Adipocyte (in vitro differentiated cells): Measurements from ENCODE around the gene SURF1.

ENCODE experiments used
- DNase-seq: peaks from one replicate; pipeline ENCODE4 v3.0.0-alpha.2; 2015; ENCODE audit warnings: low read depth
- H3K27me3 ChIP-seq: replicated peaks from 2 replicates; pipeline ENCODE4 v1.7.0; 2013; ENCODE audit warnings: mild to moderate bottlenecking, low read length, moderate library complexity; ENCODE audit not compliant: control insufficient read depth, insufficient read depth
- H3K36me3 ChIP-seq: 2 replicates; pipeline ENCODE4 v1.7.0; 2013; ENCODE audit warnings: low read length, mild to moderate bottlenecking, moderate library complexity; ENCODE audit not compliant: control insufficient read depth, insufficient read depth, severe bottlenecking
- H3K4me1 ChIP-seq: 2 replicates; pipeline ENCODE4 v1.7.0; 2013; ENCODE audit warnings: mild to moderate bottlenecking, low read length, moderate library complexity; ENCODE audit not compliant: control insufficient read depth, insufficient read depth
- H3K4me3 ChIP-seq: 2 replicates; pipeline ENCODE4 v1.7.0; 2013; ENCODE audit warnings: mild to moderate bottlenecking, low read length, moderate library complexity
- H3K9ac ChIP-seq: 2 replicates; pipeline ENCODE4 v1.7.0; 2013; ENCODE audit warnings: mild to moderate bottlenecking, low read length, moderate library complexity
- H3K9me3 ChIP-seq: 2 replicates; pipeline ENCODE4 v1.7.0; 2013; ENCODE audit warnings: mild to moderate bottlenecking, low read length, moderate library complexity; ENCODE audit not compliant: control insufficient read depth

SURF1 gene

GRCh38 chr9:133360400-133361393 is 4.4 kb upstream of the SURF1 start:
- no peaks in the 10 kb centered on the region for H3K27me3 ChIP-seq
- H3K9ac ChIP-seq, result peak overlapping the region; percentile 30
- H3K36me3 ChIP-seq, result peaks cover 58% of the 10 kb centered on the region
- H3K4me3 ChIP-seq, result no peak overlapping the region
- H3K4me1 ChIP-seq, result peaks cover 27% of the 10 kb centered on the region
- no peak for DNase-seq
- no peaks in the 10 kb centered on the region for H3K9me3 ChIP-seq

- no peak for DNase-seq
- Histone ChIP-seq H3K4me1 (peaks cover 37% of the 10 kb centered on the region), H3K4me3 (no peak overlapping the region), H3K9ac (peak overlapping the region; percentile 41), H3K9me3 (no peaks in the 10 kb centered on the region), H3K36me3 (peaks cover 48% of the 10 kb centered on the region), H3K27me3 (no peaks in the 10 kb centered on the region)
Measured at GRCh38 chr9:133359399-133360175, 3.3 kb upstream of the SURF1 start.

GRCh38 chr9:133357656-133358055 is 1.4 kb upstream of the SURF1 start:
- Histone ChIP-seq H3K27me3 (no peaks in the 10 kb centered on the region), H3K9ac (peak overlapping the region; percentile 83), H3K4me3 (peak overlapping the region; percentile 82), H3K36me3 (peaks cover 47% of the 10 kb centered on the region), H3K4me1 (peaks cover 39% of the 10 kb centered on the region), H3K9me3 (no peaks in the 10 kb centered on the region)
- DNase-seq, result no peak

GRCh38 chr9:133355881-133356357 is 368 bp downstream of the SURF1 start:
- no peaks in the 10 kb centered on the region for H3K27me3 ChIP-seq
- H3K9me3 ChIP-seq, result no peaks in the 10 kb centered on the region
- DNase-seq, result peak; percentile 33
- H3K36me3 ChIP-seq, result peaks cover 47% of the 10 kb centered on the region
- H3K4me3 ChIP-seq, result peak overlapping the region; percentile 95
- H3K9ac ChIP-seq, result peak overlapping the region; percentile 91
- peaks cover 44% of the 10 kb centered on the region for H3K4me1 ChIP-seq

- Histone ChIP-seq H3K27me3 (no peaks in the 10 kb centered on the region), H3K9me3 (no peaks in the 10 kb centered on the region), H3K9ac (peak overlapping the region; percentile 91), H3K36me3 (peaks cover 47% of the 10 kb centered on the region), H3K4me3 (no peak overlapping the region), H3K4me1 (peaks cover 49% of the 10 kb centered on the region)
- no peak for DNase-seq
Measured at GRCh38 chr9:133354766-133355165, 1.5 kb downstream of the SURF1 start.

GRCh38 chr9:133353548-133353947 is 2.7 kb downstream of the SURF1 start:
- Histone ChIP-seq H3K36me3 (peaks cover 52% of the 10 kb centered on the region), H3K9me3 (no peaks in the 10 kb centered on the region), H3K27me3 (no peaks in the 10 kb centered on the region), H3K9ac (peak overlapping the region; percentile 38), H3K4me3 (no peak overlapping the region), H3K4me1 (peaks cover 49% of the 10 kb centered on the region)
- DNase-seq, result no peak

- H3K9me3 ChIP-seq, result no peaks in the 10 kb centered on the region
- DNase-seq, result no peak
- peaks cover 49% of the 10 kb centered on the region for H3K4me1 ChIP-seq
- no peak overlapping the region for H3K4me3 ChIP-seq
- peaks cover 52% of the 10 kb centered on the region for H3K36me3 ChIP-seq
- peak overlapping the region; percentile 38 for H3K9ac ChIP-seq
- no peaks in the 10 kb centered on the region for H3K27me3 ChIP-seq
Measured at GRCh38 chr9:133352635-133353340, 3.5 kb downstream of the SURF1 start.

GRCh38 chr9:133351908-133352634 is 4.2 kb downstream of the SURF1 start:
- H3K36me3 ChIP-seq, result peaks cover 52% of the 10 kb centered on the region

GRCh38 chr9:133351526-133351907 is 4.8 kb downstream of the SURF1 start:
- no peaks in the 10 kb centered on the region for H3K27me3 ChIP-seq
- no peaks in the 10 kb centered on the region for H3K9me3 ChIP-seq
- H3K36me3 ChIP-seq, result peaks cover 52% of the 10 kb centered on the region
- peak; percentile 48 for DNase-seq
- H3K4me3 ChIP-seq, result no peak overlapping the region
- peaks cover 46% of the 10 kb centered on the region for H3K4me1 ChIP-seq
- H3K9ac ChIP-seq, result no peak overlapping the region

More at GRCh38 chr9:133351908-133352634, 4.2 kb downstream of the SURF1 start:
- Histone ChIP-seq H3K4me1 (peaks cover 42% of the 10 kb centered on the region), H3K9ac (no peak overlapping the region), H3K9me3 (no peaks in the 10 kb centered on the region), H3K4me3 (no peak overlapping the region), H3K27me3 (no peaks in the 10 kb centered on the region)
- DNase-seq, result peak; percentile 59

GRCh38 chr9:133349965-133350616 is 6.2 kb downstream of the SURF1 start:
- DNase-seq, result no peak
- peak overlapping the region; percentile 98 for H3K4me3 ChIP-seq
- H3K36me3 ChIP-seq, result peaks cover 52% of the 10 kb centered on the region
- peak overlapping the region; percentile 99 for H3K9ac ChIP-seq
- no peaks in the 10 kb centered on the region for H3K9me3 ChIP-seq
- H3K27me3 ChIP-seq, result no peaks in the 10 kb centered on the region
- H3K4me1 ChIP-seq, result peaks cover 45% of the 10 kb centered on the region
